Esophagus squamous epithelium (tissue), 5 donors: ENCODE data around the gene ZNF865. TPM values are rescaled to one million over a fixed set of nuclear protein-coding genes. Genes with fewer than 3 reads are reported as not detected.

Source experiments
- DNase-seq: peaks from one replicate; lab custom pipeline; 2025; lab: John Stamatoyannopoulos, UW
- H3K27ac ChIP-seq, 4 donors: fragments of 200-600 bp; sonication (generic); one replicate each; pipeline ENCODE4 v1.5.1; 2016 to 2019; ENCODE audit warnings: mild to moderate bottlenecking in 1 of 4
- H3K27me3 ChIP-seq, 4 donors: fragments of 200-600 bp; sonication (generic); 1 replicate in 3 of 4; 2 replicates in 1 of 4; pipeline versions ENCODE4 v1.5.1 to v1.6.0; 2017 to 2021; ENCODE audit warnings: antibody characterized with exemption in 1 of 4
- H3K36me3 ChIP-seq, 3 donors: fragments of 200-600 bp; sonication (generic); one replicate each; pipeline ENCODE4 v1.5.1; 2016 to 2019
- H3K4me1 ChIP-seq, 3 donors: fragments of 200-600 bp; sonication (generic); one replicate each; pipeline ENCODE4 v1.5.1; 2017 to 2019
- H3K4me3 ChIP-seq, 4 donors: fragments of 200-600 bp; sonication (generic); 1 replicate in 3 of 4; 2 replicates in 1 of 4; pipeline ENCODE4 v1.5.1; 2016 to 2019; ENCODE audit warnings: mild to moderate bottlenecking in 2 of 4, moderate library complexity in 1 of 4
- H3K9me3 ChIP-seq, 3 donors: fragments of 200-600 bp; sonication (generic); one replicate each; pipeline ENCODE4 v1.5.1; 2016 to 2019
- POLR2A ChIP-seq, 4 donors: fragments of 450-650 bp; IDR thresholded peaks; one replicate each; pipeline ENCODE4 v1.6.1; 2017; ENCODE audit warnings: antibody characterized with exemption in 4 of 4, mild to moderate bottlenecking in 4 of 4, moderate library complexity in 3 of 4
- WGBS, 2 donors: methylation state at CpG; one replicate each; pipeline ENCODE4 v1.1.5; 2018; 5-methylcytosine and 5-hydroxymethylcytosine counted together
- intact Hi-C: fragments of 100-400 bp; cut with DNase I; formaldehyde crosslinking; loops from one replicate; pipeline ENCODE4 v1.15.0; 2022
- total RNA-seq, 4 donors: library from RNA; depleted of rRNA; stranded (reverse); fragments of >200 nt; gene quantifications; one replicate each; pipeline ENCODE4 v1.1.0, GENCODE V29; 2016
- TF ChIP-seq, protein P1 (sequence below), 6 experiments: fragments of 450-650 bp in 4 of 6; fragments of 200-600 bp in 2 of 6; sonication (generic) in 2 of 6; IDR thresholded peaks; one replicate each; pipeline ENCODE4 v1.5.1; 2016 to 2019; ENCODE audit warnings: antibody characterized with exemption in 6 of 6, mild to moderate bottlenecking in 4 of 6, moderate library complexity in 4 of 6
- donor health status: DM: yes; HTN: yes; CAD: no.

The ZNF865 gene
- total RNA-seq, 4 donors from 2014 or later, result 2.7 to 5.3 (median 3.3) TPM

DNA sequence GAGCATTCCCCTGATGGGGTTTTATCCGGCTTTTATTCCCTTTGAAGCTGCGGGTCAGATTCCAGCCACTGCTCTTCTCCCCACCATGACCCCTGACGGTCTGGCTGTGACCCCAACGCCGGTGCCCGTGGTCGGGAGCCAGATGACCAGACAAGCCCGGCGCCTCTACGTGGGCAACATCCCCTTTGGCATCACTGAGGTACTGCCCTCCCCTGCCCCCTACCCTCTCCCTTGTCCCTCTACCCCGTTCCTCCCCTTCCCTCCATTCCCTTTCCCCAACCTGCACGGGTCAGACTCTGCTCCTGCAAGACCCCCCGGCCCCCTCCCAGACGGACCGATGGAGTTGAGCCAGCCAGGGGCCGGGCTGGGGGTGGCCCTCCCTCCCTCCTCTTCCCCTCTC is 55.5 kb downstream of the ZNF865 start:
- peaks cover 32 to 46% (median 33%) of the 10 kb centered on the region in 3 donors for H3K4me1 ChIP-seq
- no peak for TF ChIP-seq POLR2A (IDR thresholded peaks at IDR 0.05)
- TF ChIP-seq, protein P1, sequence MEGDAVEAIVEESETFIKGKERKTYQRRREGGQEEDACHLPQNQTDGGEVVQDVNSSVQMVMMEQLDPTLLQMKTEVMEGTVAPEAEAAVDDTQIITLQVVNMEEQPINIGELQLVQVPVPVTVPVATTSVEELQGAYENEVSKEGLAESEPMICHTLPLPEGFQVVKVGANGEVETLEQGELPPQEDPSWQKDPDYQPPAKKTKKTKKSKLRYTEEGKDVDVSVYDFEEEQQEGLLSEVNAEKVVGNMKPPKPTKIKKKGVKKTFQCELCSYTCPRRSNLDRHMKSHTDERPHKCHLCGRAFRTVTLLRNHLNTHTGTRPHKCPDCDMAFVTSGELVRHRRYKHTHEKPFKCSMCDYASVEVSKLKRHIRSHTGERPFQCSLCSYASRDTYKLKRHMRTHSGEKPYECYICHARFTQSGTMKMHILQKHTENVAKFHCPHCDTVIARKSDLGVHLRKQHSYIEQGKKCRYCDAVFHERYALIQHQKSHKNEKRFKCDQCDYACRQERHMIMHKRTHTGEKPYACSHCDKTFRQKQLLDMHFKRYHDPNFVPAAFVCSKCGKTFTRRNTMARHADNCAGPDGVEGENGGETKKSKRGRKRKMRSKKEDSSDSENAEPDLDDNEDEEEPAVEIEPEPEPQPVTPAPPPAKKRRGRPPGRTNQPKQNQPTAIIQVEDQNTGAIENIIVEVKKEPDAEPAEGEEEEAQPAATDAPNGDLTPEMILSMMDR (IDR thresholded peaks at IDR 0.05), result no peak
- H3K36me3 ChIP-seq, result peaks cover 48 to 75% (median 55%) of the 10 kb centered on the region in 3 donors
- H3K9me3 ChIP-seq, result no peaks in the 10 kb centered on the region
- no peak overlapping the region for H3K27ac ChIP-seq
- no peaks in the 10 kb centered on the region for H3K27me3 ChIP-seq
- no peak overlapping the region for H3K4me3 ChIP-seq
- DNase-seq, result no peak
- intact Hi-C loops, result no loop called here
- 74 to 78% methylated on average over 15 to 16 of the region's 16 CpGs for WGBS, 2 donors

DNA sequence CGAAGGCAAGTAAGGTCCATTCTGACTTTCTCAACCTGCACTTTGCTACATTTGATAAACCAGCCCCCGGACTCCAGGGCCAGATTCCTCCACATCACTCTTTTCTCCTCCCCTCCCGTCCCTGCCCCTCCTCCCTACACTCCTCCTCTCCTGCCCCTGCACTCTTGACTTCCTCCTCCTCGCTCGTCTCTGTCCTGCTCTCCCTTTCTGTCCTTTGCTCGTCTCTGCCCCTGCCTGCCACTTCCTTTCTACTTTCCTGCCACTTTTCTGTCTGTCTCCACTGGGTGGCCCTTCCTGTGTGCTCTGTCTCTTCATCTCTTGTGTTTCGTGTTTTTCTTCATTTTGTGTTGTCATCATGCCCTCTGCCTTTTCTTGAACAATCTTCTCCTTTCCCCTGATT is 56.4 kb downstream of the ZNF865 start:
- intact Hi-C loops, result no loop called here
- H3K4me1 ChIP-seq, result peaks cover 23 to 42% (median 25%) of the 10 kb centered on the region in 3 donors
- no peaks in the 10 kb centered on the region for H3K9me3 ChIP-seq
- no peak for DNase-seq
- no peak for TF ChIP-seq POLR2A (IDR thresholded peaks at IDR 0.05)
- TF ChIP-seq, protein P1 (IDR thresholded peaks at IDR 0.05), result no peak
- no peak overlapping the region for H3K4me3 ChIP-seq
- H3K27me3 ChIP-seq, result no peaks in the 10 kb centered on the region
- peaks cover 56 to 83% (median 63%) of the 10 kb centered on the region in 3 donors for H3K36me3 ChIP-seq
- 62 to 66% methylated on average over 7 of the region's 7 CpGs for WGBS, 2 donors
- no peak overlapping the region for H3K27ac ChIP-seq

DNA sequence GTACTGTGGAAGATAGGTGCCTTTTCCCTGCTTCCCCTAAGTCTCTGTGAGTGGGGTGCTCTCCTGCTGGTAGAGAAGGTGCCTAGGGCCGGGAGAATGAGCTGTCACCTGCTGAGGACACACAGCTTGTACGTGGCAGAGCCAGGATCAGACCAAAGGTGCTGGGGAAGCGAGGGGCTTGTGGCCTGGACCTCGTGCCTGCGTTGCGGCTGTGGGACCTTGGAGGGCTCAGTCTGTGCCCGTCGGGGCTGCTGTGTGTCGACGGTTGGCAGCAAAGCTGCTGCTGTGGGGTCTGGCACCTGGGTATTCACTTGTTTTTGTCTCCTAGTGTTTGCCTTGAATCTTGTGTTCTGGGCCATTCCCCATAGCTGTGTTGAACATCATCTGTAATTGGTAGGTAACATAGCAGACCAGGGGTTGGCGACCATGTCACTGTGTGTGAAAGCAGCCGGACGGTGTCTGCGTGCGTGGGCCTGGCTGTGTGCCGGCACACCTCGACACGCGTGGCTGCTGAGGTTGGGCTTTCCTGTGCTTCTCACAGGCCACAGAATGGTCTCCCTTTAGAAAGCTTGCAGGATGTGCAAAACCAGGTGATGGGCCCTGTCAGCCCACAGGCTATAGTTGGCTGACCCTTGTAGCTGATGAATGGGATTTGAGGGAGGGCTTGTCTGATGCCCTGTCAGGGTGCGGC is 58.5 kb downstream of the ZNF865 start:
- H3K4me3 ChIP-seq, result no peak overlapping the region
- peaks cover 3 to 39% (median 8%) of the 10 kb centered on the region in 3 donors for H3K4me1 ChIP-seq
- peaks cover 69 to 99% (median 84%) of the 10 kb centered on the region in 3 donors for H3K36me3 ChIP-seq
- WGBS, 2 donors, result 76 to 88% methylated on average over 6 to 14 of the region's 20 CpGs
- DNase-seq, result no peak
- H3K9me3 ChIP-seq, result no peaks in the 10 kb centered on the region
- intact Hi-C loops, result no loop called here
- no peaks in the 10 kb centered on the region for H3K27me3 ChIP-seq
- TF ChIP-seq, protein P1 (IDR thresholded peaks at IDR 0.05), result no peak
- no peak for TF ChIP-seq POLR2A (IDR thresholded peaks at IDR 0.05)
- no peak overlapping the region for H3K27ac ChIP-seq

DNA sequence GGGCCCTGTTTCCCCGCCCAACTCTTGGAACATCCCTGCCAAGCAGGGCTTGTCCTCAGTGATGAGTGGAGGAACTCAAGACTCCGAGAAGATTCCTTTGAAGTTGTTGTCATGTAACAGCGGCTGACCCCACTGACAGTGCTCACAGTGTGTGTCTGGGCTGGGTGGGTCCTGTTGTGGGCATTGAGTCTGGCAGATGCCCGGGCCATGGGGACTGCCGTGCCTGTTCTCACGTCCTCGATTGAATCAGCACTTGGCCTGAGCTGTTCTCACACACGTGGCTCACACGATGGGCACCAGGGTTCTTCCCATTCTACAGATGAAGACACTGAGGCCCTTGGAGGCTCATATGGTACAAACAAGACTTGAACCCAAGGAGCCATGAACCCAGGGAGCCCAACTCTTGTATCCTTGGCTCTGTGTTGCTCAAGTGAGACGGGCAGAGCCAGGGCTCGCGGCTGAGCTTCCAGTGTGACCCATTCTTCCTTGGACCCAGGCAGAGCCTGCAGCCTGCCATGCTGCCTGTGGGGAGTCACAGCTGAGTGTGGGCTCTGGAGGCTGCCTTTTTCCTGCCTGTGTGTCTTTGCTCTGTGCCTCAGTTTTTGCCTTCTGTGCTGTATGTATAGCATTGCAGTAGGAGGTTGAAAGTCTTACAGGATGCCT is 61.0 kb downstream of the ZNF865 start:
- peaks cover 72 to 99% (median 83%) of the 10 kb centered on the region in 3 donors for H3K36me3 ChIP-seq
- WGBS, 2 donors, result 90% methylated on average over 6 of the region's 12 CpGs; no CpG with 5 or more reads in 1 of the 2 donors

More for the DNA sequence above, 61.0 kb downstream of the ZNF865 start:
- intact Hi-C loops, result no loop called here
- Histone ChIP-seq H3K27ac (no peak overlapping the region), H3K4me3 (no peak overlapping the region), H3K27me3 (no peaks in the 10 kb centered on the region), H3K9me3 (no peaks in the 10 kb centered on the region), H3K4me1 (peaks cover 0 to 36% (median 5%) of the 10 kb centered on the region in 3 donors)
- no peak for TF ChIP-seq POLR2A (IDR thresholded peaks at IDR 0.05)
- TF ChIP-seq, protein P1 (IDR thresholded peaks at IDR 0.05), result no peak
- no peak for DNase-seq

Other genes starting within 250 kb of the ZNF865 start
- not detected for gene GARIN5B, start 242.4 kb upstream of the ZNF865 start, total RNA-seq
- gene IL11, start 235.2 kb upstream of the ZNF865 start, total RNA-seq, result not detected
- gene TMEM190, start 228.8 kb upstream of the ZNF865 start, total RNA-seq, result not detected
- gene TMEM238, start 221.4 kb upstream of the ZNF865 start, total RNA-seq, result 10 to 100 TPM; 11.9 to 41.8 (median 27.1) TPM
- gene RPL28, start 219.7 kb upstream of the ZNF865 start, total RNA-seq, result 100 to 1,000 TPM; 395 to 866 (median 753) TPM
- gene UBE2S, start 197.9 kb upstream of the ZNF865 start, total RNA-seq, result 10 to 100 TPM; 15.6 to 41.4 (median 31.2) TPM
- gene SHISA7, start 162.3 kb upstream of the ZNF865 start, total RNA-seq, result not detected
- 10 to 100 TPM; 60.5 to 98.1 (median 78.7) TPM for gene ISOC2, start 144.0 kb upstream of the ZNF865 start, total RNA-seq
- not detected for gene C19orf85, start 140.9 kb upstream of the ZNF865 start, total RNA-seq
- gene ZNF628, start 129.0 kb upstream of the ZNF865 start, total RNA-seq, result 10 to 100 TPM in 1 of 4 donors, 1 to 10 TPM in 3; 4.4 to 22.0 (median 6.8) TPM
- gene NAT14, start 120.5 kb upstream of the ZNF865 start, total RNA-seq, result 1 to 10 TPM; 1.3 to 4.3 (median 2.9) TPM
- 1 to 10 TPM in 1 of 4 donors, under 1 TPM in 3; 0.40 to 5.0 (median 0.68) TPM for gene SSC5D, start 117.2 kb upstream of the ZNF865 start, total RNA-seq
- gene SBK2, start 68.5 kb upstream of the ZNF865 start, total RNA-seq, result not detected
- 1 to 10 TPM in 1 of 4 donors, under 1 TPM in 1, not detected in 2; 0.22 to 1.0 TPM for gene SBK3, start 60.1 kb upstream of the ZNF865 start, total RNA-seq
- gene ZNF579, start 24.8 kb upstream of the ZNF865 start, total RNA-seq, result 1 to 10 TPM in 3 of 4 donors, under 1 TPM in 1; 0.75 to 3.0 (median 2.2) TPM
- gene FIZ1, start 6.1 kb upstream of the ZNF865 start, total RNA-seq, result 10 to 100 TPM in 1 of 4 donors, 1 to 10 TPM in 3; 5.8 to 12.7 (median 7.9) TPM
- 10 to 100 TPM; 17.7 to 25.9 (median 22.9) TPM for gene ZNF524, start 5.4 kb upstream of the ZNF865 start, total RNA-seq
- 1 to 10 TPM; 2.9 to 6.9 (median 4.4) TPM for gene ZNF784, start 18.9 kb downstream of the ZNF865 start, total RNA-seq
- gene ZNF580, start 35.4 kb downstream of the ZNF865 start, total RNA-seq, result 10 to 100 TPM in 3 of 4 donors, 1 to 10 TPM in 1; 8.8 to 19.1 (median 12.9) TPM
- gene ZNF581, start 38.0 kb downstream of the ZNF865 start, total RNA-seq, result 10 to 100 TPM; 11.8 to 20.2 (median 14.0) TPM
- gene CCDC106, start 42.6 kb downstream of the ZNF865 start, total RNA-seq, result 1 to 10 TPM; 2.4 to 7.2 (median 4.6) TPM
- 100 to 1,000 TPM in 2 of 4 donors, 10 to 100 TPM in 2; 85.0 to 112 (median 99.7) TPM for gene U2AF2, start 49.4 kb downstream of the ZNF865 start, total RNA-seq
- 100 to 1,000 TPM in 1 of 4 donors, 10 to 100 TPM in 3; 52.1 to 168 (median 77.4) TPM for gene EPN1, start 69.6 kb downstream of the ZNF865 start, total RNA-seq
- not detected for gene NLRP9, start 132.8 kb downstream of the ZNF865 start, total RNA-seq
- not detected for gene RFPL4A, start 153.4 kb downstream of the ZNF865 start, total RNA-seq
- not detected for gene RFPL4AL1, start 163.5 kb downstream of the ZNF865 start, total RNA-seq
- gene NLRP11, start 226.4 kb downstream of the ZNF865 start, total RNA-seq, result not detected
- gene NLRP4, start 230.9 kb downstream of the ZNF865 start, total RNA-seq, result under 1 TPM in 1 of 4 donors, not detected in 3; 0.30 TPM